Measurements from ENCODE around the gene TSPEAR.

DNA sequence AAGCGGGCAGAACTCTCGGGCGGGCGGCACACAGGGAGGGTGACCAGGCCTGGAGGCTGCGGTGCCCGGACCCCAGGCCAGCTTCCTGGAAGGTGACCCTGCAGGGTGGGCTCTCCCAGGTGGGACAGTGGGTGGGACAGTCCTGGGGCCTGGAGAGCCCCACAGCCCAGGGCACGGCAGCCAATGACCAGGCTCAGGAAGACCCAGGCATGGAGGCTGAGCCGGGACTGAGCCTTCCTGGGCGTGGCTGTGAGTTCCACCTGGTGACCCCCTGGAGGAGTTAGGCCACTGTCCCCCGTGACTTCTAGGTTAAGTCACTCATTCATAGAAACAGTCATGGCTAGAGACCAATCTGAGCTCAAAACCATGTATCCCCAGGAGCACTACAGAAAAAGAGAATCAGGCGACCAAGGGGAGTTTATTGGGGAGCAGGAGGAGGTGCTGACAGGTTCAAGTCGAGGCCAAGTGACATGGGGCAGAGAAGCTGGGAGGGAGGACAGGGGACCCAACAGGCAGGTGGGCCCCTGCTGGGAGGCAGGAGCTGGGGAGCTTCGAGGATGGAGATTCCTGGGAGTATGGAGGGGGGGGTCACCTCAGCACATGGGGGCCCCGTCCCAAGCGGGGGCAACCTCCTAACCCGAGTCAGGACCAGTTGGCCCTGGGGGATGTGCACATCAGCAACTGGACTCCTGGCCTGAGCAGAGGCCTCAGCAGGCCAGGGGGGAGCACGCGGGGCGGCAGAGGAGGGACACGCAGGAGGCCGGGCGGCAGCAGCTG, 132.1 kb downstream of the TSPEAR start:
- TF ChIP-seq, protein P1, sequence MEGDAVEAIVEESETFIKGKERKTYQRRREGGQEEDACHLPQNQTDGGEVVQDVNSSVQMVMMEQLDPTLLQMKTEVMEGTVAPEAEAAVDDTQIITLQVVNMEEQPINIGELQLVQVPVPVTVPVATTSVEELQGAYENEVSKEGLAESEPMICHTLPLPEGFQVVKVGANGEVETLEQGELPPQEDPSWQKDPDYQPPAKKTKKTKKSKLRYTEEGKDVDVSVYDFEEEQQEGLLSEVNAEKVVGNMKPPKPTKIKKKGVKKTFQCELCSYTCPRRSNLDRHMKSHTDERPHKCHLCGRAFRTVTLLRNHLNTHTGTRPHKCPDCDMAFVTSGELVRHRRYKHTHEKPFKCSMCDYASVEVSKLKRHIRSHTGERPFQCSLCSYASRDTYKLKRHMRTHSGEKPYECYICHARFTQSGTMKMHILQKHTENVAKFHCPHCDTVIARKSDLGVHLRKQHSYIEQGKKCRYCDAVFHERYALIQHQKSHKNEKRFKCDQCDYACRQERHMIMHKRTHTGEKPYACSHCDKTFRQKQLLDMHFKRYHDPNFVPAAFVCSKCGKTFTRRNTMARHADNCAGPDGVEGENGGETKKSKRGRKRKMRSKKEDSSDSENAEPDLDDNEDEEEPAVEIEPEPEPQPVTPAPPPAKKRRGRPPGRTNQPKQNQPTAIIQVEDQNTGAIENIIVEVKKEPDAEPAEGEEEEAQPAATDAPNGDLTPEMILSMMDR (IDR thresholded peaks at IDR 0.05) = no peak
- TF ChIP-seq POLR2A (IDR thresholded peaks at IDR 0.05) (no peak), POLR2AphosphoS5 (IDR thresholded peaks at IDR 0.05) (no peak)

Measured in prostate gland (tissue), 2 donors.